ENCODE results near the gene HDAC7. TPM values are rescaled to one million over a fixed set of nuclear protein-coding genes. Genes with fewer than 3 reads are reported as not detected.

The HDAC7 gene
- total RNA-seq, 1 donor from 2014 or later: 67.9 TPM

- TF ChIP-seq, protein P1, sequence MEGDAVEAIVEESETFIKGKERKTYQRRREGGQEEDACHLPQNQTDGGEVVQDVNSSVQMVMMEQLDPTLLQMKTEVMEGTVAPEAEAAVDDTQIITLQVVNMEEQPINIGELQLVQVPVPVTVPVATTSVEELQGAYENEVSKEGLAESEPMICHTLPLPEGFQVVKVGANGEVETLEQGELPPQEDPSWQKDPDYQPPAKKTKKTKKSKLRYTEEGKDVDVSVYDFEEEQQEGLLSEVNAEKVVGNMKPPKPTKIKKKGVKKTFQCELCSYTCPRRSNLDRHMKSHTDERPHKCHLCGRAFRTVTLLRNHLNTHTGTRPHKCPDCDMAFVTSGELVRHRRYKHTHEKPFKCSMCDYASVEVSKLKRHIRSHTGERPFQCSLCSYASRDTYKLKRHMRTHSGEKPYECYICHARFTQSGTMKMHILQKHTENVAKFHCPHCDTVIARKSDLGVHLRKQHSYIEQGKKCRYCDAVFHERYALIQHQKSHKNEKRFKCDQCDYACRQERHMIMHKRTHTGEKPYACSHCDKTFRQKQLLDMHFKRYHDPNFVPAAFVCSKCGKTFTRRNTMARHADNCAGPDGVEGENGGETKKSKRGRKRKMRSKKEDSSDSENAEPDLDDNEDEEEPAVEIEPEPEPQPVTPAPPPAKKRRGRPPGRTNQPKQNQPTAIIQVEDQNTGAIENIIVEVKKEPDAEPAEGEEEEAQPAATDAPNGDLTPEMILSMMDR (IDR thresholded peaks at IDR 0.05; ENCODE audit: partially characterized antibody, unreplicated experiment): no peak
- Mint-ChIP-seq H3K9me3 (ENCODE audit: unreplicated experiment) (peaks cover 3% of the 10 kb centered on the region), H3K4me3 (ENCODE audit: unreplicated experiment) (no peak overlapping the region), H3K36me3 (ENCODE audit: unreplicated experiment) (no peaks in the 10 kb centered on the region), H3K27ac (ENCODE audit: unreplicated experiment) (no peak overlapping the region), H3K27me3 (ENCODE audit: unreplicated experiment) (peaks cover under 1% of the 10 kb centered on the region), H3K4me1 (ENCODE audit: low read depth, unreplicated experiment) (peaks cover 5% of the 10 kb centered on the region)
- DNase-seq: no peak
These were observed 20.9 kb upstream of the HDAC7 start for GRCh38 chr12:47840571-47840970.

DNA sequence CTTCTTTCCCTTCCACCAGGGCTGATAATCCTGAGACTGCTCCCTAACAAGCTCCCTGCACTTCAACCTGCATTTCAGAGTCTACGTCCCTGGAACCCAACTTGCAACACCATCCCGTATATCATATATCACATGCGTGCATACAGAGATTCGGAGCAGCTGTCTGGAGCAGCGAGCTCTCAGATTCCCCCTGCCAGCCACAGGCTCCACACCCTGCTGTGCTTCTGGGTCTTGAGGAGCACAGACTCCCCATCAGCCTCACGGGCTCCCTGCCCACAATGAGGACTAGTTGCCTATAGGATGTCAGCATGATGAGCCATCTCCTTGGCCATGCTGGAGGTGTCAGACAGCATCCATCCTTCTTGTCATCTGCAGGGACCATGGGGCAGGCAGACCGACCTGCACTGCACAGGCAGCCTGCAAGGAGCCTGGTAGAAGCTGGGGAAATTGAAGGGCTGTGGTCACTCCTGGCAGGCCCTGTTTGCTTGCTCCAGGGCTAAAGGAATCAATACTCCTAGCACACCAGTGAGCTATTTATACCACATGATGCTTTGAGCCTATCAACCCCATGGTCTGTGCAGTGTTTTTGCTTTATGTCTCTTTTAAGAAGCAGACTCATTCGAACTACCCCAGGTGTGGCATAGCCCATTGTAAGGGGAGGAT is 19.6 kb upstream of the HDAC7 start:
- no peak overlapping the region for H3K4me3 Mint-ChIP-seq (ENCODE audit: unreplicated experiment)
- peaks cover 3% of the 10 kb centered on the region for H3K27me3 Mint-ChIP-seq (ENCODE audit: unreplicated experiment)
- peak; percentile 21 for DNase-seq
- no peaks in the 10 kb centered on the region for H3K36me3 Mint-ChIP-seq (ENCODE audit: unreplicated experiment)
- TF ChIP-seq, protein P1 (IDR thresholded peaks at IDR 0.05; ENCODE audit: partially characterized antibody, unreplicated experiment): no peak
- peaks cover 5% of the 10 kb centered on the region for H3K4me1 Mint-ChIP-seq (ENCODE audit: low read depth, unreplicated experiment)
- no peak overlapping the region for H3K27ac Mint-ChIP-seq (ENCODE audit: unreplicated experiment)
- peaks cover 1% of the 10 kb centered on the region for H3K9me3 Mint-ChIP-seq (ENCODE audit: unreplicated experiment)

- H3K27ac Mint-ChIP-seq (ENCODE audit: unreplicated experiment): no peak overlapping the region
- peaks cover 1% of the 10 kb centered on the region for H3K9me3 Mint-ChIP-seq (ENCODE audit: unreplicated experiment)
- DNase-seq: peak; percentile 33
- peaks cover 5% of the 10 kb centered on the region for H3K4me1 Mint-ChIP-seq (ENCODE audit: low read depth, unreplicated experiment)
- H3K36me3 Mint-ChIP-seq (ENCODE audit: unreplicated experiment): no peaks in the 10 kb centered on the region
- TF ChIP-seq, protein P1 (IDR thresholded peaks at IDR 0.05; ENCODE audit: partially characterized antibody, unreplicated experiment): no peak
- H3K27me3 Mint-ChIP-seq (ENCODE audit: unreplicated experiment): peaks cover 3% of the 10 kb centered on the region
- H3K4me3 Mint-ChIP-seq (ENCODE audit: unreplicated experiment): no peak overlapping the region
These were observed 18.7 kb upstream of the HDAC7 start for GRCh38 chr12:47838286-47838931.

- TF ChIP-seq, protein P1 (IDR thresholded peaks at IDR 0.05; ENCODE audit: partially characterized antibody, unreplicated experiment): peak; percentile 98
- Mint-ChIP-seq H3K4me3 (ENCODE audit: unreplicated experiment) (no peak overlapping the region), H3K4me1 (ENCODE audit: low read depth, unreplicated experiment) (peaks cover 5% of the 10 kb centered on the region)
These were observed 17.8 kb upstream of the HDAC7 start for GRCh38 chr12:47837190-47838171.

More at GRCh38 chr12:47837190-47838171, 17.8 kb upstream of the HDAC7 start:
- H3K27me3 Mint-ChIP-seq (ENCODE audit: unreplicated experiment): peaks cover 3% of the 10 kb centered on the region
- peaks cover 1% of the 10 kb centered on the region for H3K9me3 Mint-ChIP-seq (ENCODE audit: unreplicated experiment)
- no peaks in the 10 kb centered on the region for H3K36me3 Mint-ChIP-seq (ENCODE audit: unreplicated experiment)
- DNase-seq: peak; percentile 52
- no peak overlapping the region for H3K27ac Mint-ChIP-seq (ENCODE audit: unreplicated experiment)

Data from glutamatergic neuron (in vitro differentiated cells).